ENCODE data around the gene PCNX1. TPM values are rescaled to one million over a fixed set of nuclear protein-coding genes. Genes with fewer than 3 reads are reported as not detected.

Gene PCNX1
- total RNA-seq, 4 donors from 2014 or later: 9.1 to 41.8 (median 18.9) TPM

GRCh38 chr14:71021347-71022011 lies 114.2 kb downstream of the PCNX1 start:
- peaks cover 0 to 40% (median 0%) of the 10 kb centered on the region in 3 donors for H3K36me3 ChIP-seq

GRCh38 chr14:71022012-71022869 lies 115.0 kb downstream of the PCNX1 start:
- Histone ChIP-seq H3K4me3 (no peak overlapping the region), H3K27me3 (no peaks in the 10 kb centered on the region), H3K9me3 (peaks cover 0 to 3% (median 0%) of the 10 kb centered on the region in 3 donors), H3K27ac (no peak overlapping the region), H3K36me3 (peaks cover 0 to 48% (median 0%) of the 10 kb centered on the region in 3 donors), H3K4me1 (no peaks in the 10 kb centered on the region)
- DNase-seq: no peak
- WGBS, 2 donors: 77 to 84% methylated on average over 3 of the region's 3 CpGs
- TF ChIP-seq CTCF (IDR thresholded peaks at IDR 0.05): no peak
- intact Hi-C loops (cut with DNase I): no loop called here

More at GRCh38 chr14:71021347-71022011, 114.2 kb downstream of the PCNX1 start:
- no peak for DNase-seq
- no peaks in the 10 kb centered on the region for H3K4me1 ChIP-seq
- TF ChIP-seq CTCF (IDR thresholded peaks at IDR 0.05) (no peak), POLR2A (IDR thresholded peaks at IDR 0.05) (no peak)
- H3K4me3 ChIP-seq: no peak overlapping the region
- H3K27ac ChIP-seq: no peak overlapping the region
- H3K9me3 ChIP-seq: peaks cover 0 to 3% (median 0%) of the 10 kb centered on the region in 3 donors
- intact Hi-C loops (cut with DNase I): no loop called here
- WGBS, 2 donors: 58 to 75% methylated on average over 1 of the region's 1 CpG
- H3K27me3 ChIP-seq: no peaks in the 10 kb centered on the region

- intact Hi-C loops (cut with DNase I): no loop called here
- Histone ChIP-seq H3K4me1 (no peaks in the 10 kb centered on the region), H3K4me3 (no peak overlapping the region), H3K36me3 (peaks cover 0 to 52% (median 0%) of the 10 kb centered on the region in 3 donors), H3K27ac (no peak overlapping the region), H3K27me3 (no peaks in the 10 kb centered on the region), H3K9me3 (peaks cover 0 to 3% (median 0%) of the 10 kb centered on the region in 3 donors)
- TF ChIP-seq POLR2A (IDR thresholded peaks at IDR 0.05): no peak
- TF ChIP-seq CTCF (IDR thresholded peaks at IDR 0.05): no peak
- no peak for DNase-seq
Measured at GRCh38 chr14:71022939-71023338, 115.7 kb downstream of the PCNX1 start.

GRCh38 chr14:71029236-71029781 lies 122.0 kb downstream of the PCNX1 start:
- whole genome bisulfite sequencing, 2 donors: 85% methylated on average over 2 of the region's 2 CpGs
- H3K27me3 ChIP-seq: no peaks in the 10 kb centered on the region
- intact Hi-C loops (cut with DNase I): no loop called here
- no peak overlapping the region for H3K4me3 ChIP-seq
- peaks cover 0 to 76% (median 7%) of the 10 kb centered on the region in 3 donors for H3K36me3 ChIP-seq
- H3K27ac ChIP-seq: no peak overlapping the region
- no peak for TF ChIP-seq CTCF (IDR thresholded peaks at IDR 0.05)
- TF ChIP-seq POLR2A (IDR thresholded peaks at IDR 0.05): no peak
- no peak for DNase-seq
- no peaks in the 10 kb centered on the region for H3K4me1 ChIP-seq
- H3K9me3 ChIP-seq: no peaks in the 10 kb centered on the region

- Histone ChIP-seq H3K27ac (no peak overlapping the region), H3K4me3 (no peak overlapping the region), H3K9me3 (no peaks in the 10 kb centered on the region), H3K27me3 (no peaks in the 10 kb centered on the region), H3K4me1 (no peaks in the 10 kb centered on the region), H3K36me3 (peaks cover 0 to 81% (median 9%) of the 10 kb centered on the region in 3 donors)
- WGBS, 2 donors: 93 to 100% methylated on average over 1 of the region's 1 CpG
- no peak for DNase-seq
- TF ChIP-seq CTCF (IDR thresholded peaks at IDR 0.05): no peak
- TF ChIP-seq POLR2A (IDR thresholded peaks at IDR 0.05): no peak
- intact Hi-C loops (cut with DNase I): no loop called here
Measured at GRCh38 chr14:71031000-71031399, 123.7 kb downstream of the PCNX1 start.

Measured in esophagus squamous epithelium (tissue), 5 donors.